Common myeloid progenitor, CD34-positive (primary cell): ENCODE data around the gene ALX3.
A peak's percentile ranks its signal among the peaks of the same experiment; 100 is the strongest.
"Not testable (repeated sequence)": the region's sequence is repeated elsewhere in the genome, so short reads cannot be mapped to it uniquely, and the experiment has no call there.

Source experiments
- CTCF ChIA-PET: fragments of 350-600 bp; sonication (Branson Sonifier 250); formaldehyde crosslinking; loops from one replicate; lab custom pipeline; 2021; ENCODE audit warnings: antibody characterized with exemption; lab: Charles Lee
- POLR2A ChIA-PET: fragments of 350-600 bp; sonication (Branson Sonifier 250); formaldehyde crosslinking; loops from one replicate; lab custom pipeline; 2021; ENCODE audit warnings: antibody characterized with exemption; lab: Charles Lee
- DNase-seq, 3 donors: peaks; one replicate each; pipeline versions ENCODE4 v3.0.0 to v3.0.0-alpha.2; 2013
- H3K27ac ChIP-seq, 2 experiments: 1 replicate in 1 of 2; 2 replicates in 1 of 2; pipeline ENCODE4 v1.7.0; 2013; ENCODE audit warnings: inconsistent platforms in 2 of 2, low read length in 2 of 2, mild to moderate bottlenecking in 2 of 2, low read depth in 1 of 2, moderate library complexity in 1 of 2; ENCODE audit not compliant: severe bottlenecking in 2 of 2, insufficient read depth in 1 of 2, poor library complexity in 1 of 2
- H3K27me3 ChIP-seq, 5 experiments: replicated peaks in 2 of 5; 1 replicate in 3 of 5; 2 replicates in 2 of 5; pipeline versions ENCODE4 v1.6.1 to v1.7.0; 2013; ENCODE audit warnings: low read length in 4 of 5, mild to moderate bottlenecking in 2 of 5, moderate library complexity in 2 of 5, inconsistent platforms in 1 of 5; ENCODE audit not compliant: insufficient read depth in 5 of 5, control insufficient read depth in 4 of 5
- H3K36me3 ChIP-seq, 4 experiments: 1 replicate in 2 of 4; 2 replicates in 2 of 4; pipeline versions ENCODE4 v1.6.1 to v1.7.0; 2013; ENCODE audit warnings: low read length in 3 of 4, control low read depth in 1 of 4, mild to moderate bottlenecking in 1 of 4; ENCODE audit not compliant: control insufficient read depth in 4 of 4, insufficient read depth in 4 of 4
- H3K4me1 ChIP-seq, 4 experiments: 1 replicate in 3 of 4; 2 replicates in 1 of 4; pipeline versions ENCODE4 v1.6.1 to v1.7.1; 2013; ENCODE audit warnings: low read length in 3 of 4, mild to moderate bottlenecking in 3 of 4, control low read depth in 1 of 4, inconsistent platforms in 1 of 4, moderate library complexity in 1 of 4; ENCODE audit not compliant: control insufficient read depth in 4 of 4, insufficient read depth in 4 of 4; ENCODE audit errors: control extremely low read depth in 1 of 4
- H3K4me3 ChIP-seq, 7 experiments: 1 replicate in 4 of 7; 2 replicates in 3 of 7; pipeline versions ENCODE4 v1.5.1 to v1.7.0; 2013; ENCODE audit warnings: mild to moderate bottlenecking in 7 of 7, low read length in 6 of 7, moderate library complexity in 6 of 7, inconsistent platforms in 2 of 7, low read depth in 2 of 7, control low read depth in 1 of 7; ENCODE audit not compliant: insufficient read depth in 4 of 7, control insufficient read depth in 1 of 7; ENCODE audit errors: extremely low read depth in 1 of 7
- H3K9me3 ChIP-seq, 5 experiments: 1 replicate in 4 of 5; 2 replicates in 1 of 5; pipeline versions ENCODE4 v1.6.1 to v1.7.1; 2013; ENCODE audit warnings: low read length in 4 of 5, mild to moderate bottlenecking in 2 of 5, inconsistent platforms in 1 of 5, low read depth in 1 of 5, moderate library complexity in 1 of 5; ENCODE audit not compliant: control insufficient read depth in 4 of 5, insufficient read depth in 2 of 5; ENCODE audit errors: control extremely low read depth in 1 of 5
- WGBS: methylation state at CpG from one replicate; pipeline ENCODE4 v1.1.5; 2013; ENCODE audit not compliant: insufficient coverage; 5-methylcytosine and 5-hydroxymethylcytosine counted together

ALX3 gene

GRCh38 chr1:110035236-110035752 lies 35.2 kb downstream of the ALX3 start:
- ChIA-PET POLR2A (interaction anchor here (1.6 kb wide), 1 partner anchor 303 kb away, joined by 5 read pairs; no protein-coding TSS in a partner anchor), CTCF (interaction anchor here (0.8 to 12.7 kb wide), 11 partner anchors 9 to 51 kb away, joined by 3 to 158 read pairs (median 3); partner anchors contain the start of gene AHCYL1)
- H3K9me3 ChIP-seq, result no peaks in the 10 kb centered on the region
- H3K36me3 ChIP-seq, result peaks cover 10 to 29% (median 27%) of the 10 kb centered on the region in 4 experiments
- WGBS, result 17% methylated on average over 10 of the region's 16 CpGs
- peak overlapping the region; percentile 69 to 96 (median 87) for H3K4me3 ChIP-seq
- H3K27me3 ChIP-seq, result no peaks in the 10 kb centered on the region
- no peak for DNase-seq
- H3K27ac ChIP-seq, result peak overlapping the region; percentile 87 to 96
- peaks cover 15 to 29% (median 18%) of the 10 kb centered on the region in 4 experiments for H3K4me1 ChIP-seq

DNA sequence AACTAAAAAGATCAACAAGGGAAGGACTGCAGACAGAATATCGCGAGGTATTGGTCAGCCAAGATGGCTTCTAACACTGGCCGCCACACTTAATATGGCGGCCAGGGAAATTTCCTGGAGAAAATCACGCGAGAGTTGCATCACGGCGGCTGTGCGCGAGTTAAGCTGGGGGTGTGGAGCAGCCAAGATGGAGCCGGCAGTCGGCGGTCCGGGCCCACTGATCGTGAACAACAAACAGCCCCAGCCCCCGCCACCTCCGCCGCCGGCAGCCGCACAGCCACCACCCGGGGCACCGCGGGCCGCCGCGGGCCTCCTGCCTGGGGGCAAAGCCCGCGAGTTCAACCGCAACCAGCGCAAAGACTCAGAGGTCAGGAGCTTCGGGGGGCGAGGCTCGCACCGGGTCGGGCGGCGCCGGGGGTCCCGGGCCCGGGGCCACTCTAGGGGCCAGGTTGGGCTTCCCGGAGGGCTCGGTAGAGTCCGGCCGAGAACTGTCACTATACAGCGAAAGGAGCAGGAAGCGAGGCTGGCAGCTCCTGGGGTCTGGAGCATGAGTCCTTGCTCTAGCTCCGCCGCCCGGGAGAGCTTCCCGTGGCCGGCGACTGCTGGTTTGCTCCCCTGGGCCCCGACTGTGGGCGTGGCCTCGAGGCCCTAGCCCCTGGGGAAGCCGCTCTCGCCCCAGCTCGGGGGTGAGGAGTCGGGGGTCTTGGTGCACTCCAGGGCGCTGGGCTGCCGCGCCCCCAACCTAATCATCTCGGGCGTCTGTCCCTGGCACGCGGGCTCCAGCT lies 35.8 kb downstream of the ALX3 start, which contains the start of gene STRIP1:
STRIP1 (plus strand) TSS at position 174 of the 785 bp plus-strand sequence; CDS start at position 188, 14 bp downstream.
- peaks cover 10 to 25% (median 22%) of the 10 kb centered on the region in 4 experiments for H3K36me3 ChIP-seq
- ChIA-PET CTCF (interaction anchor here (0.8 to 12.7 kb wide), 11 partner anchors 10 to 50 kb away, joined by 3 to 158 read pairs (median 3); partner anchors contain the start of gene AHCYL1), POLR2A (interaction anchor here (1.1 to 1.6 kb wide), 2 partner anchors 241 to 304 kb away, joined by 3 to 5 read pairs; no protein-coding TSS in a partner anchor)
- under 1% methylated on average over 50 of the region's 66 CpGs for WGBS
- no peaks in the 10 kb centered on the region for H3K9me3 ChIP-seq
- H3K27ac ChIP-seq, result peak within 1 kb of the TSS; percentile 87 to 96
- H3K4me3 ChIP-seq, result peak within 1 kb of the TSS; percentile 69 to 96 (median 87)
- H3K27me3 ChIP-seq, result no peaks in the 10 kb centered on the region
- peaks cover 15 to 30% (median 18%) of the 10 kb centered on the region in 4 experiments for H3K4me1 ChIP-seq
- DNase-seq, result peak; percentile 98

GRCh38 chr1:110034040-110034450 lies 36.4 kb downstream of the ALX3 start:
- Histone ChIP-seq H3K9me3 (no peaks in the 10 kb centered on the region), H3K27ac (peak overlapping the region; percentile 87 to 96), H3K4me1 (peaks cover 15 to 30% (median 18%) of the 10 kb centered on the region in 4 experiments), H3K27me3 (no peaks in the 10 kb centered on the region), H3K36me3 (peaks cover 10 to 19% (median 16%) of the 10 kb centered on the region in 4 experiments), H3K4me3 (peak overlapping the region in 6 of 7 experiments; percentile 68 to 96 (median 87))
- DNase-seq, result no peak
- 17% methylated on average over 1 of the region's 4 CpGs for WGBS
- ChIA-PET CTCF (interaction anchor here (1.2 to 12.7 kb wide), 5 partner anchors 17 to 26 kb away, joined by 3 to 158 read pairs (median 3); no protein-coding TSS in a partner anchor), POLR2A (interaction anchor here (1.1 to 1.6 kb wide), 2 partner anchors 240 to 304 kb away, joined by 3 to 5 read pairs; no protein-coding TSS in a partner anchor)

DNA sequence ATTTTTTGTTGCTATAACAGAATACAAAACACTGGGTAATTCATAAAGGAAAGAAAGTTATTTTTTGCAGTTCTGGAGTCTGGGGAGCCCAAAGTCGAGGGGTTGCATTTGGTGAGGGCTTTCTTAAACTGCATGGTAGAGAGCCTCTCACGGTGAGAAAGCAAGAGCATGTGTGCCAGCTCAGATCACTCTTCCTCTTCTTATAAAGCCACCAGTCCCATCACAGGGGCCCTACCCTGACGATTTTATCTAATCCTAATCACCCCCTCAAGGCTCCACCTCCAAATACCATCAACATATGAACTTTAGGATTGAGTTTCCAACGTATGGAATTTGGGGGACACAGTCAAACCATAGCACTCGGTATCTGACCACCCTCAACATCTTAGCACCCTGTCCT lies 37.1 kb downstream of the ALX3 start:
- ChIA-PET CTCF (interaction anchor here (2.2 kb wide), 1 partner anchor 27 kb away, joined by 8 read pairs; no protein-coding TSS in a partner anchor), POLR2A (no interaction called here)
- Histone ChIP-seq H3K27me3 (no peaks in the 10 kb centered on the region), H3K4me1 (peaks cover 15 to 30% (median 18%) of the 10 kb centered on the region in 4 experiments), H3K4me3 (peak overlapping the region in 1 of 7 experiments; percentile 93), H3K36me3 (peaks cover 7 to 13% (median 11%) of the 10 kb centered on the region in 4 experiments), H3K9me3 (no peaks in the 10 kb centered on the region), H3K27ac (peak overlapping the region in 1 of 2 experiments; percentile 96)
- WGBS, result 100% methylated on average over 3 of the region's 5 CpGs
- no peak for DNase-seq

- Histone ChIP-seq H3K27me3 (no peaks in the 10 kb centered on the region), H3K4me3 (no peak overlapping the region), H3K9me3 (no peaks in the 10 kb centered on the region), H3K36me3 (peaks cover 0 to 4% (median 2%) of the 10 kb centered on the region in 4 experiments), H3K4me1 (peaks cover 15 to 30% (median 18%) of the 10 kb centered on the region in 4 experiments), H3K27ac (no peak overlapping the region)
- no peak for DNase-seq
- WGBS, result 100% methylated on average over 2 of the region's 2 CpGs
- CTCF ChIA-PET, result interaction anchor here (0.6 to 1.2 kb wide), 4 partner anchors 19 to 415 kb away, joined by 3 to 4 read pairs (median 3); no protein-coding TSS in a partner anchor
- POLR2A ChIA-PET, result no interaction called here
Measured at GRCh38 chr1:110032327-110032726, 38.1 kb downstream of the ALX3 start.

- DNase-seq, H3K36me3 ChIP-seq, H3K27me3 ChIP-seq, H3K9me3 ChIP-seq, POLR2A ChIA-PET: not testable (repeated sequence)
- H3K27ac ChIP-seq, result peak overlapping the region in 1 of 2 experiments; percentile 1
- CTCF ChIA-PET, result interaction anchor here (0.9 to 3.0 kb wide), 10 partner anchors 9 to 245 kb away, joined by 3 to 22 read pairs (median 4); partner anchors contain the start of gene UBL4B
- peak overlapping the region in 2 of 7 experiments; percentile 45 to 53 for H3K4me3 ChIP-seq
- 100% methylated on average over 1 of the region's 4 CpGs for WGBS
- H3K4me1 ChIP-seq, result peaks cover 13 to 27% (median 16%) of the 10 kb centered on the region in 4 experiments
Measured at GRCh38 chr1:110030687-110031086, 39.8 kb downstream of the ALX3 start.
